Measurements from ENCODE around the gene DIS3L2. TPM values are rescaled to one million over a fixed set of nuclear protein-coding genes. Genes with fewer than 3 reads are reported as not detected.

DIS3L2 gene
- total RNA-seq, 1 experiment from 2014 or later = 39.1 TPM

DNA sequence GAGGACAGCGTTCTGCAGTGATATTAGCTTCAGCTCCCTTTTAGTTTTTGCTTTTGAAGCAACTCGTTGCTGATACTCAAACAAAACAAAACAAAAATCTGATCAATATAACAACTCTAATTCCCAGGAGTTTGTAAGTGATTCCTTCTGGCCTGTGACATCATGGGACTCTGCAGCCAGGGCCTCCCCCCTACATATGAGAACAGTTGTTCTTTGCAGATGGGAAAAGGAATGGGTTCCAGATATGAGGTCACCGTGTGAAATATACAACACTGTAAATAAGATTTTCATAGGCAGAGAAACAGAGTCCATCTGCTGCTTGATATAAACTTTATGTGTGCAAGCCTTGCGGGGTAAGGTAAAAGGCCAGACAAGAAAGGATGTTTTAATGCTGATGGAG, 56.7 kb downstream of the DIS3L2 start:
- Histone ChIP-seq H3K27me3 (ENCODE audit: insufficient read depth, low read depth) (no peaks in the 10 kb centered on the region), H3K4me1 (replicated peaks; ENCODE audit: insufficient read depth) (no peaks in the 10 kb centered on the region), H3K4me2 (no peak overlapping the region), H3K36me3 (ENCODE audit: low read depth) (0 out of 2 replicates have a peak, but pooled peaks cover 5% of the 10 kb centered on the region), H3K9me3 (ENCODE audit: insufficient read depth, low read depth) (no peaks in the 10 kb centered on the region), H3K79me2 (ENCODE audit: low read depth) (no peaks in the 10 kb centered on the region), H3K9me2 (ENCODE audit: insufficient read depth) (no peaks in the 10 kb centered on the region), H3K4me3 (no peak overlapping the region), H3F3A (ENCODE audit: insufficient read depth, low read depth) (no peaks in the 10 kb centered on the region; the same call in 1 of the 2 replicates), H4K20me1 (ENCODE audit: insufficient read depth) (no peaks in the 10 kb centered on the region; the same call in 1 of the 2 replicates), H2AFZ (no peak overlapping the region), H3K27ac (no peak overlapping the region)
- POLR2A ChIA-PET (ENCODE audit: unreplicated experiment) = no interaction called here
- no peak for DNase-seq
- CTCF ChIA-PET = no interaction called here
- BruUV-seq (replicated peaks) = no TSS peak
- intact Hi-C loops (cut with micrococcal nuclease; ENCODE audit: unreplicated experiment) = no loop called here
- TF ChIP-seq, protein P1, sequence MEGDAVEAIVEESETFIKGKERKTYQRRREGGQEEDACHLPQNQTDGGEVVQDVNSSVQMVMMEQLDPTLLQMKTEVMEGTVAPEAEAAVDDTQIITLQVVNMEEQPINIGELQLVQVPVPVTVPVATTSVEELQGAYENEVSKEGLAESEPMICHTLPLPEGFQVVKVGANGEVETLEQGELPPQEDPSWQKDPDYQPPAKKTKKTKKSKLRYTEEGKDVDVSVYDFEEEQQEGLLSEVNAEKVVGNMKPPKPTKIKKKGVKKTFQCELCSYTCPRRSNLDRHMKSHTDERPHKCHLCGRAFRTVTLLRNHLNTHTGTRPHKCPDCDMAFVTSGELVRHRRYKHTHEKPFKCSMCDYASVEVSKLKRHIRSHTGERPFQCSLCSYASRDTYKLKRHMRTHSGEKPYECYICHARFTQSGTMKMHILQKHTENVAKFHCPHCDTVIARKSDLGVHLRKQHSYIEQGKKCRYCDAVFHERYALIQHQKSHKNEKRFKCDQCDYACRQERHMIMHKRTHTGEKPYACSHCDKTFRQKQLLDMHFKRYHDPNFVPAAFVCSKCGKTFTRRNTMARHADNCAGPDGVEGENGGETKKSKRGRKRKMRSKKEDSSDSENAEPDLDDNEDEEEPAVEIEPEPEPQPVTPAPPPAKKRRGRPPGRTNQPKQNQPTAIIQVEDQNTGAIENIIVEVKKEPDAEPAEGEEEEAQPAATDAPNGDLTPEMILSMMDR (conservative IDR thresholded peaks at IDR 0.05) = no peak
- no peak for TF ChIP-seq EZH2 (IDR thresholded peaks at IDR 0.05; ENCODE audit: low read depth)

DNA sequence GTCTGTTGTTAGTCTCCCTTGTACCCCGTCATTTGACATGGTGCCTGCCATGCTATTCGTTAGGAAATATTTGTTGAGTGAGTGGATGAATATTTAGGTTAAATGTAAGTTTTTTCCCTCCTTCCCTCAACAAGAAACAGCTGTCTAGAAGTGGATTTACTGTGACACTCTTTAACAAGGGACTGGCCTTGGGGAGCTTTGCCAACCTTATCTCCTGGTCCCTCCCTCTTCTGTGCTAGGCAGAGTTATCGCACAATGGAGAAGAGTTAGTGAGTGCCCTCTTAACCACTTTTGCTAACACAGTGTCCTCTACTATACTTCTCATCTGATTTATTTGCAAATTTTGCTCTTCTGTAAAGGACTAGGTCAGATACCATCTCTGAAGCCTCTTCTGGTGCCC, 61.2 kb downstream of the DIS3L2 start:
- no peaks in the 10 kb centered on the region for H3K4me1 ChIP-seq (replicated peaks; ENCODE audit: insufficient read depth)
- no peaks in the 10 kb centered on the region for H3K27me3 ChIP-seq (ENCODE audit: insufficient read depth, low read depth)
- intact Hi-C loops (cut with micrococcal nuclease; ENCODE audit: unreplicated experiment) = no loop called here
- BruUV-seq (replicated peaks) = no TSS peak
- CTCF ChIA-PET = no interaction called here
- DNase-seq = no peak
- no peaks in the 10 kb centered on the region for H3K79me2 ChIP-seq (ENCODE audit: low read depth)
- H3K4me2 ChIP-seq = no peak overlapping the region
- TF ChIP-seq EZH2 (IDR thresholded peaks at IDR 0.05; ENCODE audit: low read depth) = no peak
- TF ChIP-seq, protein P1 (conservative IDR thresholded peaks at IDR 0.05) = no peak
- H2AFZ ChIP-seq = no peak overlapping the region
- H3K4me3 ChIP-seq = no peak overlapping the region
- no peaks in the 10 kb centered on the region for H3K9me3 ChIP-seq (ENCODE audit: insufficient read depth, low read depth)
- H4K20me1 ChIP-seq (ENCODE audit: insufficient read depth) = no peaks in the 10 kb centered on the region; the same call in 1 of the 2 replicates
- POLR2A ChIA-PET (ENCODE audit: unreplicated experiment) = no interaction called here
- H3K27ac ChIP-seq = no peak overlapping the region
- peaks cover 11% of the 10 kb centered on the region; the same call in 1 of the 2 replicates for H3K36me3 ChIP-seq (ENCODE audit: low read depth)
- H3K9me2 ChIP-seq (ENCODE audit: insufficient read depth) = no peaks in the 10 kb centered on the region
- no peaks in the 10 kb centered on the region; the same call in 1 of the 2 replicates for H3F3A ChIP-seq (ENCODE audit: insufficient read depth, low read depth)

DNA sequence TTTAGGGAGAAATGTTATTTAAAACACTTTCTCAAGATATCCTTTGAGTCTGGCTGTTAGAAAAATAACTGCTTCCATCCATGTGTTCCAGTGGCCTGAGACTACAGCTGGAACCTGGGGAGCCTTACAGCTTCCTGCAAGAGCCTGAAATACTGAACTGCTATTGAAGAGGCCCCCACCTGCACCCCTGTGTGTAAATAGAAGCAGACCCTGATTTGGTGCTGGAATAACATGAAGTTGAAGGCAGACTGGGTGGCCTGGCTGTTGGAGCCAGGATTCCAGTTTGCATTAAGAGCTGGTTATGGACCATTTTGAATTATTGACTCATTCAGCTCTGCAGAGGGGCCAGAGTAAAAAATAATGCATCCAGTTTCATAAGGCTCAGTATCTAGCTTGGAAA, 61.9 kb downstream of the DIS3L2 start:
- H3K36me3 ChIP-seq (ENCODE audit: low read depth) = peaks cover 11% of the 10 kb centered on the region; the same call in 1 of the 2 replicates
- H4K20me1 ChIP-seq (ENCODE audit: insufficient read depth) = no peaks in the 10 kb centered on the region; the same call in 1 of the 2 replicates
- no peak overlapping the region for H2AFZ ChIP-seq
- H3K79me2 ChIP-seq (ENCODE audit: low read depth) = no peaks in the 10 kb centered on the region
- no peaks in the 10 kb centered on the region for H3K9me2 ChIP-seq (ENCODE audit: insufficient read depth)
- no peaks in the 10 kb centered on the region; the same call in 1 of the 2 replicates for H3F3A ChIP-seq (ENCODE audit: insufficient read depth, low read depth)
- intact Hi-C loops (cut with micrococcal nuclease; ENCODE audit: unreplicated experiment) = no loop called here
- no peak overlapping the region for H3K27ac ChIP-seq
- no TSS peak for BruUV-seq (replicated peaks)
- no peak overlapping the region for H3K4me3 ChIP-seq
- H3K4me1 ChIP-seq (replicated peaks; ENCODE audit: insufficient read depth) = no peaks in the 10 kb centered on the region
- H3K4me2 ChIP-seq = no peak overlapping the region
- TF ChIP-seq, protein P1 (conservative IDR thresholded peaks at IDR 0.05) = no peak
- TF ChIP-seq EZH2 (IDR thresholded peaks at IDR 0.05; ENCODE audit: low read depth) = no peak
- CTCF ChIA-PET = no interaction called here
- POLR2A ChIA-PET (ENCODE audit: unreplicated experiment) = no interaction called here
- DNase-seq = no peak
- no peaks in the 10 kb centered on the region for H3K9me3 ChIP-seq (ENCODE audit: insufficient read depth, low read depth)
- H3K27me3 ChIP-seq (ENCODE audit: insufficient read depth, low read depth) = no peaks in the 10 kb centered on the region
